ENCODE data around the gene NIPSNAP2.
"Not testable (repeated sequence)": the region's sequence is repeated elsewhere in the genome, so short reads cannot be mapped to it uniquely, and the experiment has no call there.

Gene NIPSNAP2

DNA sequence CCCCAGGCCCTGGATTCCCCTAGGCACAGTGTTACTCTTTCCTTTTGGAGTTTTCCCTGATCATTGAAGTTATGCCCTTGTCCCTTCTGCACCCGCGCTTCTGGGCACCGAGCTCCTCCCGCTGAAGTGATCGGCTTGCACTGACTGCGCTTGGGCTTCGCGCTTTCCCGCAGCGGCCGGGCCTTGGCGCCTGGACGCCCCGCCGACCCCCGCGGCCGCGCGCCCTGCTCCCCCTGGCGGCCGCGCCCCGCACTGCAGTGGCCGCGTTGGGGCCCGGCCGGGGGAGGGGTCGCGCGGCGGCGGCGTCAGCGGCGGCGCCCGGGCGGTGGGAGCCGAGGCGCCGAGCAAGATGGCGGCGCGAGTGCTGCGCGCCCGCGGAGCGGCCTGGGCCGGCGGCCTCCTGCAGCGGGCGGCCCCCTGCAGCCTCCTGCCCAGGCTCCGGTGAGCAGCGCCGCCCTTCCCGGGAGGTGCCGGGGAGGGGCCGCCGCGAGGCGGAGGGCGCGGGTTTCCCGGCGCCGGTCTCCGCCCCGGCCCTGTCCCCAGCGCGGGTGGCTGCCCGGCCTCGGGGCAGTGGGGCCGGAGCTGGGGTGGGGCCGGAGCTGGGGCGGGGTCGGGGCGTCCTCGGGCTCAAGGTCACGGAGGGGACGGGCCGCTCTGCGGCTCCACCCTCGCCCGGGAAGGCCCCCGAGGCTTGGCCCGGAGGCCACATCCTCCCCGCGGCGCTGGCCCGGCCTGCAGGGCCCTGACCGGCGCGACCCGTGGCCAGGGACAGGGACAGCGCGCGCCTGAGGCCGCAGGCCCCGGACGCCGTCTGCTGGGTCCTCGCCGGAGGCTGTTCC lies at the start of gene NIPSNAP2:
Gene NIPSNAP2, plus strand, starts transcription at position 325 of the 839 bp plus-strand sequence. Its CDS starts 25 bp downstream, at position 350.
- DNase-seq (ENCODE audit: low read depth), result peak; percentile 83

DNA sequence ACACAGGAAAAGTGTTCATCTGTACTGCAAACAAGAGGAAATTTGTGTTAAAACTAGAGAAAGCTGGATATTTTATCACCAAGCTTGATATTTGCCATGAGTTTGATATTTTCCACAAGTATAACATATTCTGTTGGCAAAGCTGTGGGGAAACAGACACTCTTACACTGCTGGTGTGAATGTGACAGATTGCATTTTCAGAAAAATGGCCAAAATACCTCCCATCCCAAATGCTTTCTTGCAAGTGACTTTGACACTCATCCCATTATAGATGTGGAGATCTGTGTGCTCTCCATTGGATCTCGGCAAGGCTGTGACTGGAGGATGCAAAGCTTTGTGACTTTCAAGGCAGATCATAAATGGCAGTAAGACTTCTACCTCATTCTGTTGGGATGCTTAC lies 46.6 kb upstream of the NIPSNAP2 start:
- DNase-seq (ENCODE audit: low read depth), result no peak

DNA sequence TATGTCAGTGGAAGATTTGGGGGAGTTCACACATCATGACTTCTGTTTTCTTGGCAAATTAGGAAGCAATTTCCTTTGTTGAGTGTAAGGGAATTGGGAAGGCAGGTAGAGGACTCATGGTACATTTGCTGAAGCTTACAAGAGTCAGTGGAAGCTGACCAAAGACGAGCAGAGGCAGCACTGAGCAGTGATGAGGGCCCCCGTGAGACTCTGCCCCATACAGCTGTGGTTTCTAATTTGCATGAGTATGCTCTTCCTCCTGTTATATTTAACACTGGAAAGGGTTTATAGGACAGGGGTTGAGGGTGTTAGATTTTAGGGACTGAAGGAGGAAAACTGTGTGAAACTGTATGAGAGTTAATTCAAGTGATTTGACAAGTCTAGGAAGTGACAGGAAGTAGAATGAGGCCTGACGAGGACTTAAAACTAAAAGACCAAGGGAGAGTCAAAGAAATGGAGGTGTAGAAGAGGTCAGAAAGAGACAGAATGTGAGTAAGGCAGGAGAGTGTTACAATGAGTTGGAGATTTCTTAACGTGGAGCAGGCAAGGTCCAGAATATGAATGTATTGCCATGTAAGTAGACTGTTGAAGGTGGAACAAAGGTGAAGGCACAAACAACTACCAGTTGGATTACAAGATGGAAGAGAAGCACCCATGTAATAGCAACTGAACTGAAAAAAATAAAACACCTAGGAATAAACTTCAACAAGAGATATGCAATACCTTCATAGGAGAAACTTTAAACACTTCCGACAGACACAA lies 36.2 kb upstream of the NIPSNAP2 start:
- DNase-seq (ENCODE audit: low read depth), result no peak

DNA sequence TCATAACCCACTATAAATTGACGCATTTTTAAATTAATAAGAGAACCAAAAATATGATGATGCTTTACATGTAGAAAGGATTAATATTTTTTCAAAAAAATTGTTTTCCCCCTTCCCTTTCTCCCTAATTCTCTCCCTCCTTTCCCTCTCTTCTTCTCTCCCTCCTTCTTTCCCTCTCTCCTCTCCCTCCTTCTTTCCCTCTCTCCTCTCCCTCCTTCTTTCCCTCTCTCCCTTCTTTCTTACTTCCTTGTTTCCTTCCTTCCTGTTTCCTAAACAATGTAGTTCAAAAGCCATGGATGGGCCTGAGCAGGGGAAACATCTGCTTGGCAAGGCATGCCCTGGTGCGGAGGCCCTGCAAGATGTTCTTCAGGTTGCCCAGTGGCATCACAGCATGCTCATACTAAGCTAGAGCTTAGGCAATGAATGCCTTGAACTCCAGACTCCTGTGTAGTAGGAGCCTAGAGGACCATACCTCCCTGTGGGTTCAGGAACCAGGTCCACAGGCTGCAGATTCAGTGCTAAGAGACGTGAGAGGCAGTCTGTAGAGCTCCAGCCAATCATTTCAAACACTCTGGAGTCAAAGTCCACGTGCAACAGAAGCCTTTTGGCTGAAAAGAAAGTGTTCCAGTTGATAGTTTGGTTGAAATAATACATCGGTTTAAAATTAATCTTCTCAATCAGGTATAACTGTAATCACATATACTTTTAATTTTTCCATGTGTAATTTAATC lies 32.8 kb upstream of the NIPSNAP2 start:
- DNase-seq (ENCODE audit: low read depth), result no peak

DNA sequence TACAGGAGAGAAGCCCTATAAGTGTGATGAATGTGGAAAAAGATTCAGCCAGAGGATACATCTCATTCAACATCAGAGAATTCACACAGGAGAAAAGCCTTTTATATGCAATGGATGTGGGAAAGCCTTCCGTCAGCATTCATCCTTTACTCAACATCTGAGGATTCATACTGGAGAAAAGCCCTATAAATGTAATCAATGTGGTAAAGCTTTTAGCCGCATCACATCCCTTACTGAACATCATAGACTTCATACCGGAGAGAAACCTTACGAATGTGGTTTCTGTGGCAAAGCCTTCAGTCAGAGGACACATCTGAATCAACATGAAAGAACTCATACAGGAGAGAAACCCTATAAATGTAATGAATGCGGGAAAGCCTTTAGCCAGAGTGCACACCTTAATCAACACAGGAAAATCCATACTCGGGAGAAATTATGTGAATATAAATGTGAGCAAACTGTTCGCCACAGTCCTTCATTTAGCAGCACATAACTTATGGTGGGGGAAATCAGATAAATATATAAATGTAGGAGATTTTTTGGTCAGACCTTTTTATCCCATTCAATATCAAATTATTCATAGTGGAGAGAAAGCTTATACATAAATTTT lies 24.8 kb upstream of the NIPSNAP2 start:
- no peak for DNase-seq (ENCODE audit: low read depth)

DNA sequence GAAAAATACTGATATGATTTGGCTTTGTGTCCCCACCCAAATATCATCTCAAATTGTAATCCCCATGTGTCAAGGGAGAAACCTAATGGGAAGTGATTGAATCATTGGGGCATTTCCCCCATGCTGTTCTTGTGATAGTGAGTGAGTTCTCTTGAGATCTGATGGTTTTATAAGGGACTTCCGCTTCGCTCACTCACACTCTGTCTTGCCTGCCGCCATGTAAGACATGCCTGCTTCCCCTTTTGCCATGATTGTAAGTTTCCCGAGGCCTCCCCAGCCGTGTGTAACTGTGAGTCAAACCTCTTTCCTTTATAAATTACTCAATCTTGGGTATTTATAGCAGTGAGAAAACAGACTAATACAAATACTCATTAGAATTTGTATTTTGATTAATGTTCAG lies 17.8 kb upstream of the NIPSNAP2 start:
- no peak for DNase-seq (ENCODE audit: low read depth)

DNA sequence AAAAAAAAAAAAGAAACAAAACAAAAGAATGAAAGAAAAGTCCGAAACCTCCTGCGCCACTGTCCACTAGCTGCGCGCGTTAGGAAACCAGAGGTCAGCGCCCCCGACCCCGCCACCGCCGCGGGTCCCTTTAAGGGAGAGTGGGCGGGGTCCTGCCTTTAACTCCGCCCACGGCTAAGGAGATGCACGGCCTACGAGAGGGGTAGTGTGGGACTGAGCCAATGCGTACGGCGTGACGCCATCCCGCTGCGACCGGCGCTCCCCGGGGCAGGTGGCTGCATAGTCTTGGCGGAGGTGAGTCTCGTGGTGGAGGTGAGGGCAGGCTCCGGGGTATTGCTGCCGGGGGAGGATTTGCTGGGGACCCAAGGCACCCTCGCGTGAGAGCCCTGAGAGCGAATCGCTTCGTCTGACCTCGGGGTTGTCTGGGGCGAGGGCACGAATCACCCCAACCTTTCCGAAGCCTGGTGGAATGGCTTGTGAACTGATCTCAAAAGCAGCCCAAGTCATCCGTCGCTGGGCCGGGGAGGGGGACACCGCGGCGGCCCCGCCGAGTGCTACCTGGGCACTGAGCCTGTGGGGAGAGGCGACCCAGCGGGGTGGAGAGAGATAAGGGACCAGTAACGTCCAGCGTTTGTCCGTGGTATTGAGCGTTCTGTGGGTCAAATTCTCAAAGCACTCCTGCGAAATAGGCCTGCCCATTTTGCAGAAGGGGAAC lies 12.6 kb upstream of the NIPSNAP2 start, which contains the start of gene MRPS17:
Gene MRPS17, plus strand, starts transcription at position 241 of the 715 bp plus-strand sequence. CDS start 1,319 bp downstream, outside the sequence.
- DNase-seq (ENCODE audit: low read depth), result peak; percentile 75

DNA sequence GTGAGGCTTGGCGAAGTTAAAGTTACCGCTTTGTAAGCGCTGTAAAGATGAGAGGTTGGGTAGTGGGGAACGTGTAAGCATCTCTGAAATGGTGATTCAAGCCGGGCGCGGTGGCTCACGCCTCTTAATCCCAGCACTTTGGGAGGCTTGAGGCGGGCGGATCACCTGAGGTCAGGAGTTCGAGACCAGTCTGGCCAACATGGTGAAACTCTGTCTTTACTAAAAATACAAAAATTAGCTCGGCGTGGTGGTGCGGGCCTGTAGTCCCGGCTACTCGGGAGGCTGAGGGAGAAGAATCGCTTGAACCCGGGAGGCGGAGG lies 12.1 kb upstream of the NIPSNAP2 start:
- DNase-seq (ENCODE audit: low read depth), result not testable (repeated sequence)

DNA sequence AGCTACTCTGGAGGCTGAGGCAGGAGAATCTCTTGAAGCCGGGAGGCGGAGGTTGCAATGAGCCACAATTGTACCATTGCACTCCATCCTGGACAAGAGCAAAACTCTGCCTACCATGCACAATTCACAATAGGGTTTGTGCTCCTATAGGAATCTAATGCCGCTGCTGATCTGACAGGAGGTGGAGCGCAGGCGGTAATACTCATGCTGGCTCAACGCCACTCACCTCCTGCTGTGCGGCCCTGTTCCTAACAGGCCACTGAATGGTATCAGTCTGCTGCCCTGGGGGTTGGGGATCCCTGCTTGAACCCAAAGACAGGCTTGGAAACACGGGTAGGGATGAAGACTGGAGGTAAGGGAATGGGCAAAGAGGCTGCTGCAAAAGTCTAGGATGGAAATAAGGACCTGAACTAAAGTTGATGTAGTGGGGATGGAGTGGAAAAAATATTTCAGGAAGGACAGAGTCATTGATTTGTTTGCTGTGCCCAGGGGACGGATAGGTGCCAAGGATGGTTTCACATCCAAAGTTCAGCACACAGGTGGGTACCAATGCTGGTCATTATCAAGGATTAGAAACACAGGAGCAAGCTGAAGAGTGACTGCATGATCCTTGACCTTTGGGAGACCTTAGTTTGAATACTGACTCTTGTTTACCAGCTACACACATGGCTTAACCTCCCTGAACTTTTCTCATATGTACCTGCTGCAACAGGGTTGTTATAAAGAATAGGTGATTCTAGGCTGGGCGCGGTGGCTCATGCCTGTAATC lies 10.5 kb upstream of the NIPSNAP2 start:
- DNase-seq (ENCODE audit: low read depth), result no peak

DNA sequence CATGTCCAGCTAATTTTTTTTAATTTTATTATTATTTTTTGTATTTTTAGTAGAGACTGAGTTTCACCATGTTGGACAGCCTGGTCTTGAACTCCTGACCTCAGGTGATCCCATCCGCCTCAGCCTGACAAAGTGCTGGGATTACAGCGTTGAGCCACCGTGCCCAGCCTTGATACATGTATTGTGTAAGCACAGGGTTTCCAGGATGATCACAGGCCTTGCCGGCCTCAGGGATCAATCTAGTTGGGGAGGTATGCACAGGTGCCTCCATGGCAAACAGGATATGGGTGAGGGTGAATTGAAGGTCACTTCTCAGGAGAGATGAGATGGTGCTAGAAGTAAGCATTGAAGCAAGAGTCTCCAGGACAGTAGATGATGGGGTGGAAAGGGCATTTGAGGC lies 7.2 kb upstream of the NIPSNAP2 start:
- DNase-seq (ENCODE audit: low read depth), result no peak

DNA sequence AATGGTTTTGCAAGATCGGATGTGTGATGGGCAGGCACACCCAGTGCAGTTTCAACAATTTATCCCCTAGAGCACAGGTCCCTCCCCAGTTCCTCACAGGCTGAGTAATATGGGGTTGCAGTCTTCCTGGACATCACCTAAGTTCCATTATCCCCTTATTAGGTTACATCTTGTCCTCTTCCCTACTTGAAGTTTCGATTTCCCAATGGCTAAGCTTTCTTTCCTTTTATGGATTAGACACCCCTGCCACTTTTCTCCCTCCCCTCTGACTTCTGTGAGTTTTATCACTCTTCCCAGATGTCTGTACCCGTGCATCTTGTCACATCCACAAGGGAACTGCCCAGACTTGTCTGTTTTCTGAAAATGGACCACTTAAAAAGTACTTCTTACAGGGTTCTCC lies 2.4 kb upstream of the NIPSNAP2 start:
- no peak for DNase-seq (ENCODE audit: low read depth)

DNA sequence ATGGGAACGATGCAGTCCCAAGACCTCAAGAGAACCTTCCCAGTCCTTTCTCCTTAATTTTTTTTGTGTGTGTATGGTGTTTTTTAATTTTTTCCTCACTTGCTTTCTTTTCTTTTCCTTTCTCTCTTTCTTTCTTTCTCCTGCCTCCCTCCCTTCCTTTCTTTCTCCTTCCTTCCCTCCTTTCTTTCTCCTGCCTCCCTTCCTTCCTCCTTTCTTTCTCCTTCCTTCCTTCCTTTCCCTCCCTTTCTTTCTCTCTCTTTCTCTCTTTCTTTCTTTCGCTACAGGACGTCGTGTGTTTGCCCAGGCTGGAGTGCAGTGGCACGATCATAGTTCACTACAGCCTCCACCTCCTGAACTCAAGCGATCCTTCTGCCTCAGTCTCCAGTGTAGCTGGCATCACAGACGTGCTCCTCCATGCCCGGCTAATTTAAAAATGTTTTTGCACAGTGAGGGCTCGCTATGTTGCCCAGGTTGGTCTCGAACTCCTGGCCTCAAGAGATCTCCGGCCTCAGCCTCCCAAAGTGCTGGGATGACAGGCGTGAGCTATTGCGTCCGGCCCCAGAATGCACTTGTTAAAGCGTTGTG lies 709 bp upstream of the NIPSNAP2 start:
- no peak for DNase-seq (ENCODE audit: low read depth)

DNA sequence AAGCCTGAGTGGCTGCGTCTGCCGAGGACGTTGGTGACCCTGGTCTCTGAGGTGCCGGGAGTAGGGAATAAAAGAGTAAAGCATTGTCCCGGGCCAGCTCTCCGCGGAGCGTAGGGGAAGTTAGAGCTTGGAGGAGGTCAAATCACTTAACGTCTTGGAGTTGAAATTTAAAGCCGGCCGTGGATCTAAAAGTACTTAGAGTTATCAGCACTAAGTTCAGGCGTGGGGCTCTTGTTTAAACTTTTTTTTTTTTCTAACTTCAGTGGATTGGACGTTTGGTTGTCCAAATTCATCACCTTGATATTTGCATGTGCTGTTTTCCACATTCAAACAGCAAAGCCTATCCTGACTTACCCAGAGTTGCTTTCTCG lies 700 bp downstream of the NIPSNAP2 start:
- no peak for DNase-seq (ENCODE audit: low read depth)

DNA sequence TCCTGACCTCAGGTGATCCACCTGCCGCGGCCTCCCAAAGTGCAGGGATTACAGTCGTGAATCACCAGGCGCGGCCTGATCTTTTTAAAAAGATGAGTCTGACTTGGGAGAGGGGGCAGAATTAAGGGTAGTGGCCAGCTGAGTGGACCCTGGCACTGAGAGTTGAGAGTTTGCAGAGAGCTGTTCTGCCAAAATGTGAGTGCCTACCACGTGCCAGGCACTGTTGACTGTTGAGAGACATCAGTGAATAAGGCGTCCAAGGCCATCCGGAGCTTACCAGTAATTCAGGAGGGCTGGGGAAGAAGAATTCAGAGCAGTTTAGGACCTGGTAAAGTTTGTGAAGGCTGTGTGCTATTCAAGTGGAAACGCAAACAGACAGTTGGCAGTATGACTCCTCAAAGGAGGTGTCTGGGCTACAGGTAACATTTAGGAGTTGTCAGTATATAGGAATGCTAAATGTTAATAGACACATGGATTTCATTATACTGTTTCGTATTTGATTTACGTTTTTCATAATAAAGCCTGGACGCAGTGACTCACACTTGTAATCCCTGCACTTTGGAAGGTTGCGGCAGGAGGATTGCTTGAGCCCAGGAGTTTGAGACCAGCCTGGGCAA lies 1.5 kb downstream of the NIPSNAP2 start:
- peak; percentile 57 for DNase-seq (ENCODE audit: low read depth)

DNA sequence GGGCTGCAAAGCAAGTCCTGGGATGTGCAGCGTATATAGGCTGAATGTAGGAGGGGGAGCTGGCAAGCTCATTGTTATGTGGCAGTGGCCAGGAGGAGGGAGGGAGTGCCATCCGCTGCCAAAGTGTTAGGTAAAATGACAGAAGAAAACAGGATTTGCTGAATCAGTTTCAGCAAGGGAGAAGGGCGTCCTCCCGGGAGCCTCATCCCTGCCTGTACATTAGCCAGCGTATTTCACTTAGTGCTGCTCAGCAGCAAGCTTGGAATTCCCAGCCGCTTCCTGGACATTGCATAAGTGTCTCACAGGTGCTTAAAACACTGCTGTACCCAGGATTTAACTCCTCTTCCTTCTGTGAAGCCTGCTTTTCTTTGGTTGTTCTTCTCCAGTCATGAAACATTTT lies 2.5 kb downstream of the NIPSNAP2 start:
- no peak for DNase-seq (ENCODE audit: low read depth)

DNA sequence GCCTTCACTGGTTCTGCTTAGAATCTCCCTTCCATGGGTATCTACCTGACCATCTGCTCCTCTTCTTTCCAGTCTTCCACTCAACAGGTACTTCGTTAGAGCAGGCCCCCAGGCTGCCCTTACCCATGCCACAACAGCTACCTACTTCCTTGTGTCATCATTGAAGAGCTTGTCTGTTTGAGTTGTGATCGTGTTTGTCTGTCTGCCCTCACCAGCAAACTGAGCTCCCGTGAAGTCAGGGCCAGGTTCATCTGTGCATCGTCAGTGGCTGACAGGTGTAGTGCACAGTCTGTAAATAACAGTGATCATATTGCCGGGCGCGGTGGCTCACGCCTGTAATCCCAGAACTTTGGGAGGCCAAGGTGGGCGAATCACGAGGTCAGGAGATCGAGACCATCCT lies 5.0 kb downstream of the NIPSNAP2 start:
- DNase-seq (ENCODE audit: low read depth), result no peak

DNA sequence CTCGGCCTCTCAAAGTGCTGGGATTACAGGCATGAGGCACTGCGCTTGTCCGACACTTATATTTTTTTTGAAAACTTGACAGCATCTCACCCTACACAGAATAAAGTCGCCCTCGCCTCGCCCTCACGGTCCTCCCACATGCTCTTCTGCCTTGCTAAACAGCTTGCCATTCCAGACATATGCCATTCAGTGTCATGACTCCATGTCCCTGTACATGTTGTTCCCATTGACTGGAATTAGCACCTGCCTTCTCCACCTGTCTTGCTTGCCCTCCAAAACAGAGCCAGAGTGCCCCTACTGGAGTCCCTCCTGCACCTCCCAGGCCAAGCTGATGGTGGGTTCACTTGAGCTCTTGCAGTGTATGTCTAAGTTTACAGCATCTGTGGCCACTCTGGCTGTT lies 6.2 kb downstream of the NIPSNAP2 start:
- no peak for DNase-seq (ENCODE audit: low read depth)

DNA sequence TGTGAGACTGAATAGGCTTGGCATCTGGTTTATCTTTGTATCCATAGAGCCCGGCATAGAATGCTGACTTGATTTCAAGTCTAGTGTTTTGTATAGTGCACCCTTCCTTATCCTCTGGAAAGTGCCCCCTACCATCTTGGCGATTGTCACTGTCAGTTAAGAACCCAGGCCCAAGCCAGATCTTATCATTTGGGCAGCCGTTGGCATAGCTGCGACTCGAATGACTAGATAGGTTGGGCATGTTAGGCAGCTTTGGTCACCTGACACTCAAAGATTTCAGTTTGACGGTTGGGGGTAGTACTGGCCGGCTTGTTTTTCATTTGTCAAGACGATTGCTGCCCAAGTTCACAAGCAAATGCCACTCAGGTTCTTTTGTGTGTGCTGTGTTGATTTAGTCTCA lies 6.6 kb downstream of the NIPSNAP2 start:
- DNase-seq (ENCODE audit: low read depth), result no peak

DNA sequence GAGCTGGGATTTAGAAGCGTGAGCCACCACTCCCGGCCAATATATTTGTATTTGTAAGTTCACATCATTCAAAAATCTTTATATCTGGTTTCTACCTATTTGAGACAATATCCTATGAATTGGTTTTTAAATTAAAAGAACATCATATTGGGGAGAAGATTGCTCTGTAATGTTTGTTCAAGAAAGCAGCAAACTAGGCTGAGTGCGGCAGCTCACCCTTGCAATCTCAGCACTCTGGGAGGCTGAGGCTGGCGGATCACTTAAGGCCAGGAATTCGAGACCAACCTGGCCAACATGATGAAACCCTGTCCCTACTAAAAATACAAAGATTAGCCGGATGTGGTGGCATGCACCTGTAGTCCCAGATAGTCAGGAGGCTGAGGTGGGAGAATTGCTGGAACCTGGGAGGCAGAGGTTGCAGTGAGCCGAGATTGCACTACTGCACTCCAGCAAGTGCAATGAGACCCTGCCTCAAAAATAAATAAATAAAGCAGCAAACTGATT lies 9.4 kb downstream of the NIPSNAP2 start:
- DNase-seq (ENCODE audit: low read depth), result no peak

All from fibroblast of gingiva (primary cell).